Peyer's patch (tissue), 4 donors: ENCODE results near the gene BICD1.

Source experiments
- POLR2A ChIP-seq, 2 donors: fragments of 450-650 bp; IDR thresholded peaks; one replicate each; pipeline ENCODE4 v1.5.1; 2017; ENCODE audit warnings: antibody characterized with exemption in 2 of 2, mild to moderate bottlenecking in 2 of 2, moderate library complexity in 2 of 2
- TF ChIP-seq, protein P1 (sequence below), 6 experiments: fragments of 450-650 bp in 4 of 6; fragments of 200-600 bp in 2 of 6; sonication (generic) in 1 of 6; IDR thresholded peaks; one replicate each; pipeline ENCODE4 v1.5.1; 2017 to 2019; ENCODE audit warnings: antibody characterized with exemption in 6 of 6, mild to moderate bottlenecking in 3 of 6, moderate library complexity in 1 of 6

DNA sequence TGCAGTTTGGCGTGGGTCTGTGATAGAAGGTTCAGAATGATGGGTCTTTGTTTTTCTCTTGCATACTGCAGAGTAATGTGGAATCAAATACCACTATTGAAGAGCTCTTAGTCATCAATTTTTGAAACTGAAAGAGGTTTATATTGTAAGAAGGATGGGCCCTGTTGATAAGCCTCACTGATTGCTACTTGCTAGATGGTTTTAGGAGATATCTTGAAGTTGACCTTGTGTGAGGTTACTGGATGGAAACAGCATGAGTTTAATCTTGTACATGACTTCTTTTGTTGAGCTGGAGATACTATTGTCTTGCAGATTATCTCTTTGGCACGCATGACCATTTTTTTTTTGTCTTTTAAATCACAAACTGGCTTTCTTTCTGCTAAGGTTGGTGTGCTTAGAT lies 13.8 kb downstream of the BICD1 start:
- TF ChIP-seq, protein P1, sequence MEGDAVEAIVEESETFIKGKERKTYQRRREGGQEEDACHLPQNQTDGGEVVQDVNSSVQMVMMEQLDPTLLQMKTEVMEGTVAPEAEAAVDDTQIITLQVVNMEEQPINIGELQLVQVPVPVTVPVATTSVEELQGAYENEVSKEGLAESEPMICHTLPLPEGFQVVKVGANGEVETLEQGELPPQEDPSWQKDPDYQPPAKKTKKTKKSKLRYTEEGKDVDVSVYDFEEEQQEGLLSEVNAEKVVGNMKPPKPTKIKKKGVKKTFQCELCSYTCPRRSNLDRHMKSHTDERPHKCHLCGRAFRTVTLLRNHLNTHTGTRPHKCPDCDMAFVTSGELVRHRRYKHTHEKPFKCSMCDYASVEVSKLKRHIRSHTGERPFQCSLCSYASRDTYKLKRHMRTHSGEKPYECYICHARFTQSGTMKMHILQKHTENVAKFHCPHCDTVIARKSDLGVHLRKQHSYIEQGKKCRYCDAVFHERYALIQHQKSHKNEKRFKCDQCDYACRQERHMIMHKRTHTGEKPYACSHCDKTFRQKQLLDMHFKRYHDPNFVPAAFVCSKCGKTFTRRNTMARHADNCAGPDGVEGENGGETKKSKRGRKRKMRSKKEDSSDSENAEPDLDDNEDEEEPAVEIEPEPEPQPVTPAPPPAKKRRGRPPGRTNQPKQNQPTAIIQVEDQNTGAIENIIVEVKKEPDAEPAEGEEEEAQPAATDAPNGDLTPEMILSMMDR (IDR thresholded peaks at IDR 0.05) = no peak
- TF ChIP-seq POLR2A (IDR thresholded peaks at IDR 0.05) = no peak
